K562 (cell line): ENCODE measurements around the gene THAP4. TPM values are rescaled to one million over a fixed set of nuclear protein-coding genes. Genes with fewer than 3 reads are reported as not detected.
A peak's percentile ranks its signal among the peaks of the same experiment; 100 is the strongest.

Experiments
- ATF3 ChIP-seq, 2 experiments: fragments of 450-650 bp in 1 of 2; sonication (generic) in 1 of 2; formaldehyde crosslinking in 1 of 2; IDR thresholded peaks in 1 of 2; conservative IDR thresholded peaks in 1 of 2; 2 replicates each; pipeline versions ENCODE4 v1.6.1 to v1.8.1; 2016 to 2023; ENCODE audit warnings: mild to moderate bottlenecking in 2 of 2, moderate library complexity in 2 of 2, inconsistent platforms in 1 of 2, missing genetic modification reagents in 1 of 2
- EGR1 ChIP-seq: fragments of 450-650 bp; conservative IDR thresholded peaks from 2 replicates; pipeline ENCODE4 v1.6.1; 2017; ENCODE audit warnings: mild to moderate bottlenecking
- FOSL1 ChIP-seq: fragments of 200-800 bp; sonication (Bioruptor generic); conservative IDR thresholded peaks from 2 replicates; pipeline ENCODE4 v1.6.1; 2016; ENCODE audit warnings: missing genetic modification characterization, missing compliant biosample characterization
- HMBOX1 ChIP-seq: sonication (generic); IDR thresholded peaks from 2 replicates; pipeline ENCODE4 v1.6.1; 2016
- NFE2 ChIP-seq: IDR thresholded peaks from 2 replicates; pipeline ENCODE4 v1.6.1; 2014; ENCODE audit warnings: antibody characterized with exemption, low read depth
- ZBTB7A ChIP-seq: IDR thresholded peaks from 2 replicates; pipeline ENCODE4 v1.6.1; 2011; ENCODE audit warnings: low read depth, mild to moderate bottlenecking, low read length, moderate library complexity, borderline replicate concordance; ENCODE audit not compliant: control insufficient read depth
- ZNF12 ChIP-seq: sonication (generic); formaldehyde crosslinking; IDR thresholded peaks from 2 replicates; pipeline ENCODE4 v1.4.0; 2020; ENCODE audit warnings: mild to moderate bottlenecking, missing genetic modification reagents
- polyA plus RNA-seq, 8 experiments: library from polyadenylated mRNA; depleted of rRNA in 4 of 8; stranded (reverse) in 5 of 8; unstranded in 3 of 8; fragments of >200 nt; fragmentation: Nextera tagmentation in 2 of 8; fragmentation: Illumina TruSeq in 1 of 8; extraction: Ambion mirVana in 2 of 8; extraction: Trizol in 1 of 8; gene quantifications; 2 replicates each; pipeline versions ENCODE4 v1.2.1 to v1.2.3, GENCODE V29; 2011 to 2014; ENCODE audit warnings: inconsistent platforms in 1 of 8, missing spikeins in 1 of 8
- total RNA-seq, 7 experiments: library from RNA; depleted of rRNA in 6 of 7; stranded (reverse); fragments of >200 nt in 6 of 7; fragmentation: Illumina TruSeq in 2 of 7; extraction: Trizol in 2 of 7; gene quantifications; 2 replicates each; pipeline versions ENCODE4 v1.2.1 to v1.2.3, GENCODE V29; 2011 to 2021; ENCODE audit warnings: low replicate concordance in 1 of 7
- TF ChIP-seq, protein P1 (sequence below): fragments of 150-350 bp; conservative IDR thresholded peaks from 2 replicates; pipeline ENCODE4 v1.6.1; 2014; ENCODE audit warnings: low read length
- TF ChIP-seq, protein P2 (sequence below): IDR thresholded peaks from 3 replicates; pipeline ENCODE4 v1.6.1; 2011; ENCODE audit warnings: borderline replicate concordance, mild to moderate bottlenecking, moderate library complexity; ENCODE audit not compliant: insufficient read length; ENCODE audit errors: extremely low read depth

THAP4 gene
- total and polyA plus RNA-seq, 9 of the 15 experiments (the other 6 are each of a cell fraction or from before 2014, with no cell fraction given) = 8.6 to 60.9 (median 43.9) TPM

DNA sequence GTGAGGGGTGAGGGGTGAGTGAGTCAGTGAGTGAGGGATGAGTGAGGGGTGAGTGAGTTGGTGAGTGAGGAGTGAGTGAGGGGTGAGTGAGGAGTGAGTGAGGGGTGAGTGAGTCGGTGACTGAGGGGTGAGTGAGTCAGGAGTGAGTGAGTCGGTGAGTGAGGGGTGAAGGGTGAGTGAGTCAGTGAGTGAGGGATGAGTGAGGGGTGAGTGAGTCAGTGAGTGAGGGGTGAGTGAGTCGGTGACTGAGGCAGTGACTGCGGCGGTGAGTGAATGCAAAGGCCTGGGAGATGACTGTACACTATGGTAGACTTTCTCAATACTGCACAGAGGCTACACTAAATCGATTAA lies 16.6 kb downstream of the THAP4 start (continued):
- TF ChIP-seq HMBOX1 (peak; percentile 64; the same call in 1 of the 2 replicates), ATF3 (IDR thresholded peaks at IDR 0.05) (peak; percentile 88), ATF3 (CRISPR knock-in tag; conservative IDR thresholded peaks at IDR 0.05) (no peak), EGR1 (peak; percentile 56; the same call in 1 of the 2 replicates), FOSL1 (tag) (peak; percentile 98), ZNF12 (no peak), ZBTB7A (peak; percentile 83; the same call in 1 of the 2 replicates), NFE2 (0 out of 2 replicates have a peak, but pooled peaks have one; percentile 18)
- TF ChIP-seq, protein P1, sequence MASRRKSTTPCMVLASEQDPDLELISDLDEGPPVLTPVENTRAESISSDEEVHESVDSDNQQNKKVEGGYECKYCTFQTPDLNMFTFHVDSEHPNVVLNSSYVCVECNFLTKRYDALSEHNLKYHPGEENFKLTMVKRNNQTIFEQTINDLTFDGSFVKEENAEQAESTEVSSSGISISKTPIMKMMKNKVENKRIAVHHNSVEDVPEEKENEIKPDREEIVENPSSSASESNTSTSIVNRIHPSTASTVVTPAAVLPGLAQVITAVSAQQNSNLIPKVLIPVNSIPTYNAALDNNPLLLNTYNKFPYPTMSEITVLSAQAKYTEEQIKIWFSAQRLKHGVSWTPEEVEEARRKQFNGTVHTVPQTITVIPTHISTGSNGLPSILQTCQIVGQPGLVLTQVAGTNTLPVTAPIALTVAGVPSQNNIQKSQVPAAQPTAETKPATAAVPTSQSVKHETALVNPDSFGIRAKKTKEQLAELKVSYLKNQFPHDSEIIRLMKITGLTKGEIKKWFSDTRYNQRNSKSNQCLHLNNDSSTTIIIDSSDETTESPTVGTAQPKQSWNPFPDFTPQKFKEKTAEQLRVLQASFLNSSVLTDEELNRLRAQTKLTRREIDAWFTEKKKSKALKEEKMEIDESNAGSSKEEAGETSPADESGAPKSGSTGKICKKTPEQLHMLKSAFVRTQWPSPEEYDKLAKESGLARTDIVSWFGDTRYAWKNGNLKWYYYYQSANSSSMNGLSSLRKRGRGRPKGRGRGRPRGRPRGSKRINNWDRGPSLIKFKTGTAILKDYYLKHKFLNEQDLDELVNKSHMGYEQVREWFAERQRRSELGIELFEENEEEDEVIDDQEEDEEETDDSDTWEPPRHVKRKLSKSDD = no peak
- TF ChIP-seq, protein P2, sequence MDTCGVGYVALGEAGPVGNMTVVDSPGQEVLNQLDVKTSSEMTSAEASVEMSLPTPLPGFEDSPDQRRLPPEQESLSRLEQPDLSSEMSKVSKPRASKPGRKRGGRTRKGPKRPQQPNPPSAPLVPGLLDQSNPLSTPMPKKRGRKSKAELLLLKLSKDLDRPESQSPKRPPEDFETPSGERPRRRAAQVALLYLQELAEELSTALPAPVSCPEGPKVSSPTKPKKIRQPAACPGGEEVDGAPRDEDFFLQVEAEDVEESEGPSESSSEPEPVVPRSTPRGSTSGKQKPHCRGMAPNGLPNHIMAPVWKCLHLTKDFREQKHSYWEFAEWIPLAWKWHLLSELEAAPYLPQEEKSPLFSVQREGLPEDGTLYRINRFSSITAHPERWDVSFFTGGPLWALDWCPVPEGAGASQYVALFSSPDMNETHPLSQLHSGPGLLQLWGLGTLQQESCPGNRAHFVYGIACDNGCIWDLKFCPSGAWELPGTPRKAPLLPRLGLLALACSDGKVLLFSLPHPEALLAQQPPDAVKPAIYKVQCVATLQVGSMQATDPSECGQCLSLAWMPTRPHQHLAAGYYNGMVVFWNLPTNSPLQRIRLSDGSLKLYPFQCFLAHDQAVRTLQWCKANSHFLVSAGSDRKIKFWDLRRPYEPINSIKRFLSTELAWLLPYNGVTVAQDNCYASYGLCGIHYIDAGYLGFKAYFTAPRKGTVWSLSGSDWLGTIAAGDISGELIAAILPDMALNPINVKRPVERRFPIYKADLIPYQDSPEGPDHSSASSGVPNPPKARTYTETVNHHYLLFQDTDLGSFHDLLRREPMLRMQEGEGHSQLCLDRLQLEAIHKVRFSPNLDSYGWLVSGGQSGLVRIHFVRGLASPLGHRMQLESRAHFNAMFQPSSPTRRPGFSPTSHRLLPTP = no peak
